SK-N-SH (cell line): ENCODE measurements around the gene MEI1. TPM values are rescaled to one million over a fixed set of nuclear protein-coding genes. Genes with fewer than 3 reads are reported as not detected.

Source experiments
- CTCF ChIA-PET: fragments of 300-600, 350-600 bp; formaldehyde crosslinking; extraction: SDS; loops from one replicate; lab custom pipeline; 2021; lab: Yijun Ruan, JAX
- POLR2A ChIA-PET: fragments of 350-600 bp; sonication (Branson Sonifier 250); formaldehyde crosslinking; extraction: SDS; loops from one replicate; lab custom pipeline; 2020; ENCODE audit warnings: antibody characterized with exemption, inconsistent platforms; lab: Yijun Ruan, JAX
- DNase-seq: peaks from one replicate; pipeline ENCODE4 v3.0.0; 2012
- H2AFZ ChIP-seq: fragments of 200-600 bp; sonication (generic); 2 replicates; pipeline ENCODE4 v1.8.1; 2016; ENCODE audit warnings: antibody characterized with exemption, mild to moderate bottlenecking, low read depth
- H3F3A ChIP-seq: fragments of 200-600 bp; sonication (generic); replicated peaks from 2 replicates; pipeline ENCODE3; 2016; ENCODE audit warnings: antibody characterized with exemption, mild to moderate bottlenecking; ENCODE audit not compliant: insufficient read depth
- H3K27ac ChIP-seq, 2 experiments: fragments of 200-500 bp in 1 of 2; fragments of 200-600 bp in 1 of 2; sonication (Bioruptor generic) in 1 of 2; sonication (generic), shearing (Covaris generic) in 1 of 2; 2 replicates each; pipeline versions ENCODE4 v1.5.1 to v1.6.1; 2014 to 2016; ENCODE audit warnings: low read depth in 2 of 2, inconsistent platforms in 1 of 2, low read length in 1 of 2, mild to moderate bottlenecking in 1 of 2, mixed read lengths in 1 of 2
- H3K27me3 ChIP-seq: fragments of 200-600 bp; sonication (generic), shearing (Covaris generic); 2 replicates; pipeline ENCODE4 v1.6.1; 2016; ENCODE audit warnings: mixed run types; ENCODE audit not compliant: insufficient read depth
- H3K36me3 ChIP-seq, 2 experiments: fragments of 200-500 bp in 1 of 2; fragments of 200-600 bp in 1 of 2; sonication (Bioruptor generic) in 1 of 2; sonication (generic) in 1 of 2; replicated peaks in 1 of 2; 2 replicates each; pipeline versions ENCODE3 to v1.5.1; 2014 to 2016; ENCODE audit warnings: low read length in 1 of 2, mild to moderate bottlenecking in 1 of 2; ENCODE audit not compliant: insufficient read depth in 2 of 2, control insufficient read depth in 1 of 2
- H3K4me1 ChIP-seq, 2 experiments: fragments of 200-500 bp in 1 of 2; fragments of 200-600 bp in 1 of 2; sonication (Bioruptor generic) in 1 of 2; sonication (generic), shearing (Covaris generic) in 1 of 2; 2 replicates each; pipeline versions ENCODE4 v1.5.1 to v1.6.1; 2014 to 2016; ENCODE audit warnings: low read depth in 1 of 2, low read length in 1 of 2, mixed run types in 1 of 2; ENCODE audit not compliant: insufficient read depth in 2 of 2, control insufficient read depth in 1 of 2
- H3K4me2 ChIP-seq: fragments of 200-600 bp; sonication (generic), shearing (Covaris generic); 2 replicates; pipeline ENCODE4 v1.6.1; 2017; ENCODE audit warnings: mixed run types
- H3K4me3 ChIP-seq, 2 experiments: fragments of 200-500 bp in 1 of 2; fragments of 200-600 bp in 1 of 2; sonication (Bioruptor generic) in 1 of 2; sonication (generic), shearing (Covaris generic) in 1 of 2; 2 replicates each; pipeline versions ENCODE4 v1.5.1 to v1.8.1; 2014 to 2016; ENCODE audit warnings: low read depth in 2 of 2, inconsistent platforms in 1 of 2, low read length in 1 of 2, mild to moderate bottlenecking in 1 of 2, mixed read lengths in 1 of 2, moderate library complexity in 1 of 2
- H3K79me2 ChIP-seq: fragments of 200-600 bp; sonication (generic); 2 replicates; pipeline ENCODE4 v1.8.1; 2017; ENCODE audit warnings: mild to moderate bottlenecking; ENCODE audit not compliant: insufficient read depth
- H3K9ac ChIP-seq: fragments of 200-600 bp; sonication (generic); 2 replicates; pipeline ENCODE4 v1.6.1; 2017; ENCODE audit warnings: mixed run types
- H3K9me2 ChIP-seq: fragments of 200-600 bp; sonication (generic); 2 replicates; pipeline ENCODE4 v1.6.1; 2017; ENCODE audit warnings: mixed run types
- H3K9me3 ChIP-seq: fragments of 200-600 bp; sonication (generic); 2 replicates; pipeline ENCODE4 v1.6.1; 2017; ENCODE audit warnings: mixed run types, mild to moderate bottlenecking, moderate library complexity
- H4K20me1 ChIP-seq: fragments of 200-600 bp; sonication (generic); 2 replicates; pipeline ENCODE4 v1.6.1; 2017; ENCODE audit warnings: mild to moderate bottlenecking, mixed run types; ENCODE audit not compliant: insufficient read depth
- CHD2 ChIP-seq: fragments of 150-350 bp; IDR thresholded peaks from 2 replicates; pipeline ENCODE4 v1.6.1; 2018; ENCODE audit warnings: low read length; ENCODE audit not compliant: partially characterized antibody
- ELF1 ChIP-seq: IDR thresholded peaks from 2 replicates; pipeline ENCODE4 v1.4.0; 2012
- EP300 ChIP-seq, 2 experiments: IDR thresholded peaks; 2 replicates each; pipeline versions ENCODE4 v1.4.0 to v1.6.1; 2012; ENCODE audit warnings: borderline replicate concordance in 1 of 2, low read depth in 1 of 2, low read length in 1 of 2
- EZH2phosphoT487 ChIP-seq: fragments of 200-600 bp; sonication (generic); IDR thresholded peaks from 2 replicates; pipeline ENCODE4 v1.6.1; 2017; ENCODE audit warnings: low read depth, mixed run types, mild to moderate bottlenecking, antibody characterized with exemption, moderate library complexity, borderline replicate concordance
- GABPA ChIP-seq: IDR thresholded peaks from 2 replicates; pipeline ENCODE4 v1.4.0; 2012; ENCODE audit warnings: low read depth, mild to moderate bottlenecking
- MEF2A ChIP-seq: IDR thresholded peaks from 2 replicates; pipeline ENCODE4 v1.4.0; 2012; ENCODE audit warnings: low read depth, borderline replicate concordance
- RAD21 ChIP-seq: IDR thresholded peaks from 2 replicates; pipeline ENCODE4 v1.6.1; 2012; ENCODE audit warnings: mild to moderate bottlenecking, low read length
- RCOR1 ChIP-seq: fragments of 150-350 bp; IDR thresholded peaks from 2 replicates; pipeline ENCODE4 v1.6.1; 2017; ENCODE audit warnings: antibody characterized with exemption, low read length
- SMC3 ChIP-seq: IDR thresholded peaks from 2 replicates; pipeline ENCODE4 v1.6.1; 2012; ENCODE audit warnings: low read depth, low read length, improper control_type of control experiment
- TCF12 ChIP-seq: IDR thresholded peaks from 2 replicates; pipeline ENCODE4 v1.4.0; 2012
- TEAD4 ChIP-seq: IDR thresholded peaks from 2 replicates; pipeline ENCODE4 v1.4.0; 2012; ENCODE audit warnings: mild to moderate bottlenecking, borderline replicate concordance; ENCODE audit not compliant: insufficient read depth
- WGBS: methylation state at CpG from one replicate; pipeline ENCODE4 v1.1.6; 2017; ENCODE audit warnings: low lambda C conversion rate; 5-methylcytosine and 5-hydroxymethylcytosine counted together
- polyA plus RNA-seq, 3 experiments: library from polyadenylated mRNA; depleted of rRNA; stranded (reverse); fragments of >200 nt; gene quantifications; 2 replicates each; pipeline ENCODE4 v1.2.3, GENCODE V29; 2012
- TF ChIP-seq, protein P1 (sequence below): fragments of 150-350 bp; IDR thresholded peaks from 2 replicates; pipeline ENCODE4 v1.6.1; 2017; ENCODE audit warnings: antibody characterized with exemption, low read length, low read depth, borderline replicate concordance
- TF ChIP-seq, protein P2 (sequence below): IDR thresholded peaks from 2 replicates; pipeline ENCODE4 v1.4.0; 2012; ENCODE audit warnings: low read depth, borderline replicate concordance
- TF ChIP-seq, protein P3 (sequence below): fragments of 150-350 bp; IDR thresholded peaks from 2 replicates; pipeline ENCODE4 v1.6.1; 2016; ENCODE audit warnings: mild to moderate bottlenecking, low read depth, low read length
- TF ChIP-seq, protein P4 (sequence below): IDR thresholded peaks from 2 replicates; pipeline ENCODE4 v1.4.0; 2012; ENCODE audit warnings: low read depth

Gene MEI1, protein sequence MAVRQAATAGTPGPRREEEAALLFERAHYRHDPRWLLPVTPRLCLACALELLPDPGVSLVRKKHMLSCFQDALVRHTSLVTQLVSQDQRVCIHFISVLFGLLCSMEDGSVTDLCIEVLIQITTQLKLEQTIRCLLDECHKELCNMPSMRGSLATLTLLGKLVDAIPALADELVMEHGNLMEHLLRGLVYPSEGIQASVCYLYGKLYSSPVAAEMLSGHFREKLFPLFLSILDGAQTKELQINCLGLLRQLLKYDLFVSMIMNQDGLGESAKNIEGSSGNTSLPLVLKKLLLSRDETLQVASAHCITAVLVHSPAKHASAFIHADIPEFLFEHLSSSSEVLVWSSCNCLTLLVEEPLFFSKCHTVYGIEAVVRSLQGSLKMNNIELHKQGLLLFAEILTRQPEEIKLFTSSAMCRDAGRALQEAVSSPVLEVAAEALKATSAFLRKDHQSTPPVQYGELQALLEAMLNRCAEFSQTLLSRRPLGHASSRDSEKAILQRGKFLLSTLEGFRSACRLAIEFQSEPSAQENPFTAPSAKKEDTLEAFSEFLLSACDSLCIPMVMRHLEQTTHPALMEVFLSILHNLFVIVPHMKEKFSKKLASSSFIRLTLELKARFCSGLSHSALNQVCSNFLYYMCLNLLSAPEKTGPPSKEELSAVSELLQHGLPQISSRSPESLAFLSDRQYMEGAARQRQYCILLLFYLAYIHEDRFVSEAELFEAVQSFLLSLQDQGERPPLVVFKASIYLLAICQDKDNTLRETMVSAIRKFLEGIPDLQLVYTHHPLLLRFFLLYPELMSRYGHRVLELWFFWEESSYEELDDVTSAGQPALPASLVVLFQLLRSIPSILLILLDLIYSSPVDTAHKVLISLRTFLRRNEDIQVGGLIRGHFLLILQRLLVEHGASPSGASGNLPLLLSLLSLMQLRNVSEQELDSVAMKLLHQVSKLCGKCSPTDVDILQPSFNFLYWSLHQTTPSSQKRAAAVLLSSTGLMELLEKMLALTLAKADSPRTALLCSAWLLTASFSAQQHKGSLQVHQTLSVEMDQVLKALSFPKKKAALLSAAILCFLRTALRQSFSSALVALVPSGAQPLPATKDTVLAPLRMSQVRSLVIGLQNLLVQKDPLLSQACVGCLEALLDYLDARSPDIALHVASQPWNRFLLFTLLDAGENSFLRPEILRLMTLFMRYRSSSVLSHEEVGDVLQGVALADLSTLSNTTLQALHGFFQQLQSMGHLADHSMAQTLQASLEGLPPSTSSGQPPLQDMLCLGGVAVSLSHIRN
- not detected in 2 replicates for polyA plus RNA-seq (2012; rRNA removed)
- 0.01 and 0.04 TPM in 2 replicates for polyA plus RNA-seq (2012; cell fraction: cytosol; rRNA removed)
- polyA plus RNA-seq (2012; cell fraction: nucleus; rRNA removed): 0.05 and 0.18 TPM in 2 replicates

DNA sequence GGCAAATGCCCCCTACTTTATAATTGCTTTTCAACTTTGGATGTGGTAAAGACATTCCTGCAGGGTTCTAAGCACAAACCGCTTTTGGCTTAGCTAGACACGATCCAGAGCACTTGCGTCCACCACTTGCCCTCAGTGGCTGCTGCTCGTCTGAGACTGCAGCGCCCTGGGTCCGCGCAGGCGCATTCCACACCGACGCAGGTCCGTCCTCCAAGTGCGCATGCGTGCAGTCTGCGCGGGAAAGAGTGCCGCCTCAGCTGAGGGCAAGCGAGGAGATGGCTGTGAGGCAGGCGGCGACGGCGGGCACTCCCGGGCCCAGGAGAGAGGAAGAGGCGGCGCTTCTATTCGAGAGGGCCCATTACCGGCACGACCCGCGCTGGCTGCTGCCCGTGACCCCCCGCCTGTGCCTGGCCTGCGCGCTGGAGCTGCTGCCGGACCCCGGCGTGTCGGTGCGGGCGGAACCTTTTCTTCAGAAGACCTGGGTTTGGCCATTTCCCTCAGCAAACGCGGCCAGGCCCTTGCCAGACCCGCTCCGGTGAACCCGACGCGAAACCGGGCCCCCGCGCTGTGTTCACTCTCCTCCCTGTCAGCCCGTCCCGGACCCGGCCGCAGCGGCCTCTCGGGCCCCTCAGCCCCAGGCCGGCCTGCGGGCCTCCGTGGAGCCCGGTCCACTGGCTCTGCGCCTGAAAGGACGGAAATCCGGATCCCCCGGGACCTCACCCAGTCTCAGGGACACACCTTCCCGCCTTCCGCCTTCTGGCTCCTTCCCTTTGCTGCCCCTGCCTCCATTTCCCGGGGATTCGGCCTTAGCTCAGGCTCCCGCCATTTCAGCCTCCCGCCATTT lies at the start of gene MEI1:
Gene MEI1, plus strand, starts transcription at position 240 of the 844 bp plus-strand sequence. Its CDS starts 36 bp downstream, at position 276.
- ChIA-PET POLR2A (no interaction called here), CTCF (interaction anchor here (2.9 to 4.0 kb wide), 3 partner anchors 100 to 247 kb away, joined by 17 to 46 read pairs (median 18); partner anchors contain the start of genes CCDC134 and CENPM)
- Histone ChIP-seq H3K4me3 (no peak within 1 kb of the TSS), H3K9me3 (no peaks in the 10 kb centered on the region), H3F3A (no peaks in the 10 kb centered on the region), H2AFZ (no peak within 1 kb of the TSS), H3K36me3 (no peaks in the 10 kb centered on the region), H3K4me2 (no peak within 1 kb of the TSS), H3K79me2 (no peaks in the 10 kb centered on the region), H3K27ac (no peak within 1 kb of the TSS), H3K9me2 (no peaks in the 10 kb centered on the region), H4K20me1 (no peaks in the 10 kb centered on the region), H3K9ac (no peak within 1 kb of the TSS), H3K4me1 (peaks cover 0 to 4% of the 10 kb centered on the region in 2 experiments; a peak in 1 of 4 replicates), H3K27me3 (no peaks in the 10 kb centered on the region)
- TF ChIP-seq CHD2 (no peak), TCF12 (no peak), SMC3 (no peak), TEAD4 (no peak), GABPA (no peak)
- DNase-seq: no peak
- 88% methylated on average over 32 of the region's 69 CpGs for WGBS

DNA sequence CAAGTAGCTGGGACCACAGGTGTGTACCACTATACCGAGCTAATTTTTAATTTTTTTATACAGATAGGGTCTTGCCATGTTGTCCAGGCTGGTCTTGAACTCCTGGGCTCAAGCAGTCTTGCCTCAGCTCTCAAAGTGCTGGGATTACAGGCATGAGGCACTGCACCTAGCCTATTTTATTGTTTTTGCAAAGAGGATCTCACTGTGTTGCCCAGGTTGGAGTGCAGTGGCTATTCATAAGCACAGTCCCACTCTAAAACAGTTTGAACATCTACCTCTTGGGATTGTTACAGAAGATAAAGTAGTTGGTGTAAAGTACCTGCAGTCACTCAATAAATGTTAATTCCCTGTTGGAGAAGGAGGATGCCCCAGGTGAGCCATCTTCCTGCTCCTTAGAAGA lies 49.1 kb upstream of the MEI1 start:
- ChIA-PET POLR2A (no interaction called here), CTCF (no interaction called here)
- no peak overlapping the region for H3K9ac ChIP-seq
- no peaks in the 10 kb centered on the region for H3K4me1 ChIP-seq
- no peak overlapping the region for H3K4me3 ChIP-seq
- H3K9me2 ChIP-seq: no peaks in the 10 kb centered on the region
- no peak overlapping the region for H2AFZ ChIP-seq
- WGBS: 100% methylated on average over 1 of the region's 1 CpG
- H3K9me3 ChIP-seq: no peaks in the 10 kb centered on the region
- DNase-seq: no peak
- no peak overlapping the region for H3K4me2 ChIP-seq
- no peaks in the 10 kb centered on the region for H4K20me1 ChIP-seq
- peaks cover 4% of the 10 kb centered on the region for H3F3A ChIP-seq
- peaks cover 4% of the 10 kb centered on the region; the same call in 1 of the 2 replicates for H3K79me2 ChIP-seq
- H3K27ac ChIP-seq: no peak overlapping the region
- no peaks in the 10 kb centered on the region for H3K27me3 ChIP-seq
- H3K36me3 ChIP-seq: peaks cover 15 to 30% of the 10 kb centered on the region in 2 experiments
- TF ChIP-seq, protein P1, sequence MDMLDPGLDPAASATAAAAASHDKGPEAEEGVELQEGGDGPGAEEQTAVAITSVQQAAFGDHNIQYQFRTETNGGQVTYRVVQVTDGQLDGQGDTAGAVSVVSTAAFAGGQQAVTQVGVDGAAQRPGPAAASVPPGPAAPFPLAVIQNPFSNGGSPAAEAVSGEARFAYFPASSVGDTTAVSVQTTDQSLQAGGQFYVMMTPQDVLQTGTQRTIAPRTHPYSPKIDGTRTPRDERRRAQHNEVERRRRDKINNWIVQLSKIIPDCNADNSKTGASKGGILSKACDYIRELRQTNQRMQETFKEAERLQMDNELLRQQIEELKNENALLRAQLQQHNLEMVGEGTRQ: no peak
- no peak for TF ChIP-seq EP300 (IDR thresholded peaks at IDR 0.05; ENCODE audit: borderline replicate concordance in 1 of 2, low read depth in 1 of 2, low read length in 1 of 2)
- TF ChIP-seq, protein P2, sequence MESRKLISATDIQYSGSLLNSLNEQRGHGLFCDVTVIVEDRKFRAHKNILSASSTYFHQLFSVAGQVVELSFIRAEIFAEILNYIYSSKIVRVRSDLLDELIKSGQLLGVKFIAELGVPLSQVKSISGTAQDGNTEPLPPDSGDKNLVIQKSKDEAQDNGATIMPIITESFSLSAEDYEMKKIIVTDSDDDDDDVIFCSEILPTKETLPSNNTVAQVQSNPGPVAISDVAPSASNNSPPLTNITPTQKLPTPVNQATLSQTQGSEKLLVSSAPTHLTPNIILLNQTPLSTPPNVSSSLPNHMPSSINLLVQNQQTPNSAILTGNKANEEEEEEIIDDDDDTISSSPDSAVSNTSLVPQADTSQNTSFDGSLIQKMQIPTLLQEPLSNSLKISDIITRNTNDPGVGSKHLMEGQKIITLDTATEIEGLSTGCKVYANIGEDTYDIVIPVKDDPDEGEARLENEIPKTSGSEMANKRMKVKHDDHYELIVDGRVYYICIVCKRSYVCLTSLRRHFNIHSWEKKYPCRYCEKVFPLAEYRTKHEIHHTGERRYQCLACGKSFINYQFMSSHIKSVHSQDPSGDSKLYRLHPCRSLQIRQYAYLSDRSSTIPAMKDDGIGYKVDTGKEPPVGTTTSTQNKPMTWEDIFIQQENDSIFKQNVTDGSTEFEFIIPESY: no peak
- TF ChIP-seq, protein P3, sequence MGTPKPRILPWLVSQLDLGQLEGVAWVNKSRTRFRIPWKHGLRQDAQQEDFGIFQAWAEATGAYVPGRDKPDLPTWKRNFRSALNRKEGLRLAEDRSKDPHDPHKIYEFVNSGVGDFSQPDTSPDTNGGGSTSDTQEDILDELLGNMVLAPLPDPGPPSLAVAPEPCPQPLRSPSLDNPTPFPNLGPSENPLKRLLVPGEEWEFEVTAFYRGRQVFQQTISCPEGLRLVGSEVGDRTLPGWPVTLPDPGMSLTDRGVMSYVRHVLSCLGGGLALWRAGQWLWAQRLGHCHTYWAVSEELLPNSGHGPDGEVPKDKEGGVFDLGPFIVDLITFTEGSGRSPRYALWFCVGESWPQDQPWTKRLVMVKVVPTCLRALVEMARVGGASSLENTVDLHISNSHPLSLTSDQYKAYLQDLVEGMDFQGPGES: no peak
- TF ChIP-seq RAD21: no peak
- TF ChIP-seq, protein P4, sequence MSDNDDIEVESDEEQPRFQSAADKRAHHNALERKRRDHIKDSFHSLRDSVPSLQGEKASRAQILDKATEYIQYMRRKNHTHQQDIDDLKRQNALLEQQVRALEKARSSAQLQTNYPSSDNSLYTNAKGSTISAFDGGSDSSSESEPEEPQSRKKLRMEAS: no peak
- TF ChIP-seq MEF2A: no peak
- no peak for TF ChIP-seq RCOR1
- TF ChIP-seq SMC3: no peak
- no peak for TF ChIP-seq ELF1
- no peak for TF ChIP-seq EZH2phosphoT487
